Keratinocyte (primary cell): ENCODE data around the gene CBX8. TPM values are rescaled to one million over a fixed set of nuclear protein-coding genes. Genes with fewer than 3 reads are reported as not detected.

Source experiments
- DNase-seq: peaks from one replicate; pipeline ENCODE4 v3.0.0-alpha.2; 2011; ENCODE audit warnings: low read depth, missing footprints, low spot score
- FAIRE-seq: peaks from 2 replicates; lab custom pipeline; 2011; peaks lifted over from hg19 to GRCh38; lab: Jason Lieb, UNC
- H2AFZ ChIP-seq: 2 replicates; pipeline ENCODE4 v1.6.0; 2012; ENCODE audit warnings: low read length, control low read depth, inconsistent platforms; ENCODE audit not compliant: control insufficient read depth
- H3K27ac ChIP-seq: 2 replicates; pipeline ENCODE4 v1.5.1; 2011; ENCODE audit warnings: low read length; ENCODE audit not compliant: control insufficient read depth, insufficient read depth
- H3K27me3 ChIP-seq: 3 replicates; pipeline ENCODE4 v1.6.0; 2011; ENCODE audit warnings: low read length; ENCODE audit not compliant: control insufficient read depth, insufficient read depth; ENCODE audit errors: extremely low read depth
- H3K36me3 ChIP-seq, 2 experiments: 2 replicates in 1 of 2; 3 replicates in 1 of 2; pipeline ENCODE4 v1.5.1; 2011; ENCODE audit warnings: low read length in 2 of 2, mild to moderate bottlenecking in 1 of 2; ENCODE audit not compliant: control insufficient read depth in 2 of 2, insufficient read depth in 2 of 2; ENCODE audit errors: extremely low read depth in 1 of 2
- H3K4me1 ChIP-seq: 3 replicates; pipeline ENCODE4 v1.5.1; 2011; ENCODE audit warnings: low read length; ENCODE audit not compliant: control insufficient read depth, insufficient read depth; ENCODE audit errors: extremely low read depth
- H3K4me2 ChIP-seq: 3 replicates; pipeline ENCODE4 v1.6.0; 2011; ENCODE audit warnings: low read depth, low read length; ENCODE audit not compliant: control insufficient read depth, insufficient read depth; ENCODE audit errors: extremely low read depth
- H3K4me3 ChIP-seq, 3 experiments: fragments of 200-600 bp in 1 of 3; sonication (generic) in 1 of 3; 2 replicates in 2 of 3; 3 replicates in 1 of 3; pipeline ENCODE4 v1.5.1; 2011 to 2016; ENCODE audit warnings: low read length in 3 of 3, mild to moderate bottlenecking in 3 of 3, control low read depth in 2 of 3, inconsistent platforms in 1 of 3, low read depth in 1 of 3, mixed read lengths in 1 of 3, mixed run types in 1 of 3, moderate library complexity in 1 of 3; ENCODE audit not compliant: control insufficient read depth in 2 of 3, insufficient read depth in 2 of 3; ENCODE audit errors: extremely low read depth in 1 of 3
- H3K79me2 ChIP-seq: 2 replicates; pipeline ENCODE4 v1.6.0; 2012; ENCODE audit warnings: low read length; ENCODE audit not compliant: control insufficient read depth, insufficient read depth
- H3K9ac ChIP-seq: 3 replicates; pipeline ENCODE4 v1.6.0; 2011; ENCODE audit warnings: low read length; ENCODE audit not compliant: control insufficient read depth, insufficient read depth; ENCODE audit errors: extremely low read depth
- H3K9me1 ChIP-seq: 3 replicates; pipeline ENCODE4 v1.6.0; 2011; ENCODE audit warnings: low read length; ENCODE audit not compliant: control insufficient read depth, insufficient read depth; ENCODE audit errors: extremely low read depth
- H3K9me3 ChIP-seq: 2 replicates; pipeline ENCODE4 v1.5.1; 2012; ENCODE audit warnings: low read depth, low read length; ENCODE audit not compliant: control insufficient read depth
- H4K20me1 ChIP-seq: 3 replicates; pipeline ENCODE4 v1.6.0; 2011; ENCODE audit warnings: low read length; ENCODE audit not compliant: control insufficient read depth, insufficient read depth; ENCODE audit errors: extremely low read depth
- CTCF ChIP-seq, 3 experiments: IDR thresholded peaks in 1 of 3; conservative IDR thresholded peaks in 1 of 3; optimal IDR thresholded peaks in 1 of 3; 2 replicates in 2 of 3; 3 replicates in 1 of 3; pipeline versions ENCODE3 to v1.5.1; 2011; ENCODE audit warnings: low read length in 3 of 3, mild to moderate bottlenecking in 3 of 3, moderate library complexity in 2 of 3, control low read depth in 1 of 3, inconsistent platforms in 1 of 3; ENCODE audit not compliant: insufficient read depth in 2 of 3; ENCODE audit errors: extremely low read depth in 1 of 3
- EZH2 ChIP-seq: IDR thresholded peaks from one replicate; pipeline ENCODE4 v1.6.1; 2012; ENCODE audit warnings: inconsistent platforms, mild to moderate bottlenecking, low read length, moderate library complexity
- dilution Hi-C: fragments of 300-500 bp; cut with MboI; formaldehyde crosslinking; loops from one replicate; pipeline ENCODE4 v1.7.0; 2020; ENCODE audit warnings: low sequenced_read_pairs; ENCODE audit not compliant: extremely low pct_ligation_motif_present
- polyA plus RNA-seq, 5 experiments: library from polyadenylated mRNA; depleted of rRNA in 3 of 5; stranded (reverse) in 3 of 5; stranded (forward) in 1 of 5; unstranded in 1 of 5; fragments of >200 nt; gene quantifications; 1 replicate in 1 of 5; 2 replicates in 3 of 5; 3 replicates in 1 of 5; pipeline versions ENCODE4 v1.2.1 to v1.2.3, GENCODE V29; 2011 to 2012; ENCODE audit warnings: missing spikeins in 2 of 5, low read depth in 1 of 5, low replicate concordance in 1 of 5

CBX8 gene
- polyA plus RNA-seq, 1 donor (not counting 4 experiments of a cell fraction or from before 2014, with no cell fraction given), result 0.49 TPM

GRCh38 chr17:79825580-79825921 is 28.7 kb upstream of the CBX8 start:
- no peak overlapping the region for H3K27ac ChIP-seq
- no peak for FAIRE-seq
- no peaks in the 10 kb centered on the region for H3K79me2 ChIP-seq
- no peak overlapping the region for H3K4me3 ChIP-seq
- no peak overlapping the region for H2AFZ ChIP-seq
- no peak overlapping the region for H3K4me2 ChIP-seq
- DNase-seq, result no peak
- dilution Hi-C loops, result no loop called here
- H3K9me3 ChIP-seq, result no peaks in the 10 kb centered on the region
- no peak overlapping the region for H3K9ac ChIP-seq
- TF ChIP-seq EZH2, result no peak
- no peak for TF ChIP-seq CTCF (optimal IDR thresholded peaks at IDR 0.05 in 1 of 3, IDR thresholded peaks at IDR 0.05 in 1 of 3, conservative IDR thresholded peaks at IDR 0.05 in 1 of 3; ENCODE audit: extremely low read depth in 1 of 3, insufficient read depth in 2 of 3, low read length in 3 of 3)
- H3K9me1 ChIP-seq, result no peaks in the 10 kb centered on the region
- H3K36me3 ChIP-seq, result no peaks in the 10 kb centered on the region
- no peaks in the 10 kb centered on the region for H4K20me1 ChIP-seq
- H3K4me1 ChIP-seq, result no peaks in the 10 kb centered on the region
- H3K27me3 ChIP-seq, result peaks cover 12% of the 10 kb centered on the region

- H2AFZ ChIP-seq, result no peak overlapping the region
- H3K4me2 ChIP-seq, result no peak overlapping the region
- H3K27me3 ChIP-seq, result peaks cover 12% of the 10 kb centered on the region
- H3K27ac ChIP-seq, result no peak overlapping the region
- H3K9me1 ChIP-seq, result no peaks in the 10 kb centered on the region
- no peaks in the 10 kb centered on the region for H4K20me1 ChIP-seq
- H3K9me3 ChIP-seq, result no peaks in the 10 kb centered on the region
- DNase-seq, result no peak
- no peaks in the 10 kb centered on the region for H3K79me2 ChIP-seq
- H3K36me3 ChIP-seq, result no peaks in the 10 kb centered on the region
- no peak overlapping the region for H3K4me3 ChIP-seq
- H3K9ac ChIP-seq, result no peak overlapping the region
- no peak for FAIRE-seq
- no peak for TF ChIP-seq EZH2
- TF ChIP-seq CTCF (optimal IDR thresholded peaks at IDR 0.05 in 1 of 3, IDR thresholded peaks at IDR 0.05 in 1 of 3, conservative IDR thresholded peaks at IDR 0.05 in 1 of 3; ENCODE audit: extremely low read depth in 1 of 3, insufficient read depth in 2 of 3, low read length in 3 of 3), result no peak
- no peaks in the 10 kb centered on the region for H3K4me1 ChIP-seq
- dilution Hi-C loops, result no loop called here
These were observed 28.2 kb upstream of the CBX8 start for GRCh38 chr17:79824893-79825579.
